Gastroesophageal sphincter (tissue), 4 donors: ENCODE results near the gene RSRC1. TPM values are rescaled to one million over a fixed set of nuclear protein-coding genes. Genes with fewer than 3 reads are reported as not detected.

Experiments
- ATAC-seq: fragments of 150-250 bp; one replicate; pipeline ENCODE4 v1.9.1; 2016; ENCODE audit warnings: mild to moderate bottlenecking, moderate library complexity
- H3K27ac ChIP-seq, 4 donors: fragments of 200-600 bp; sonication (generic) in 3 of 4; 1 replicate in 3 of 4; 2 replicates in 1 of 4; pipeline ENCODE4 v1.5.1; 2016 to 2019
- H3K27me3 ChIP-seq: fragments of 200-600 bp; sonication (generic); one replicate; pipeline ENCODE4 v1.5.1; 2019
- H3K36me3 ChIP-seq, 2 donors: fragments of 200-600 bp; sonication (generic); one replicate each; pipeline ENCODE4 v1.5.1; 2019; ENCODE audit warnings: control low read depth in 1 of 2
- H3K4me1 ChIP-seq, 3 donors: fragments of 200-600 bp; sonication (generic); 1 replicate in 2 of 3; 2 replicates in 1 of 3; pipeline ENCODE4 v1.5.1; 2016 to 2019; ENCODE audit warnings: control low read depth in 2 of 3
- H3K4me3 ChIP-seq, 2 donors: fragments of 200-600 bp; sonication (generic); one replicate each; pipeline ENCODE4 v1.5.1; 2019; ENCODE audit warnings: mild to moderate bottlenecking in 1 of 2, moderate library complexity in 1 of 2
- H3K9me3 ChIP-seq, 3 donors: fragments of 200-600 bp; sonication (generic); one replicate each; pipeline ENCODE4 v1.5.1; 2017 to 2019; ENCODE audit warnings: control low read depth in 2 of 3
- CTCF ChIP-seq, 4 experiments: fragments of 200-600 bp in 2 of 4; fragments of 450-650 bp in 2 of 4; sonication (generic) in 1 of 4; IDR thresholded peaks; one replicate each; pipeline ENCODE4 v1.5.1; 2017 to 2019; ENCODE audit warnings: antibody characterized with exemption in 4 of 4, mild to moderate bottlenecking in 2 of 4, moderate library complexity in 2 of 4
- EP300 ChIP-seq: sonication (generic); formaldehyde crosslinking; IDR thresholded peaks from one replicate; pipeline ENCODE4 v1.6.1; 2017; ENCODE audit warnings: antibody characterized with exemption, mild to moderate bottlenecking
- POLR2A ChIP-seq, 2 donors: fragments of 450-650 bp; IDR thresholded peaks; one replicate each; pipeline ENCODE4 v1.6.1; 2017; ENCODE audit warnings: antibody characterized with exemption in 2 of 2, mild to moderate bottlenecking in 2 of 2, moderate library complexity in 1 of 2
- POLR2AphosphoS5 ChIP-seq: sonication (generic); formaldehyde crosslinking; IDR thresholded peaks from one replicate; pipeline ENCODE4 v1.6.1; 2017; ENCODE audit warnings: antibody characterized with exemption
- WGBS, 2 donors: methylation state at CpG; one replicate each; pipeline ENCODE4 v1.1.5; 2018; ENCODE audit warnings: low coverage in 1 of 2; 5-methylcytosine and 5-hydroxymethylcytosine counted together
- total RNA-seq, 4 donors: library from RNA; depleted of rRNA; stranded (reverse); fragments of >200 nt; gene quantifications; one replicate each; pipeline ENCODE4 v1.1.0, GENCODE V29; 2016

Gene RSRC1
- total RNA-seq, 4 donors from 2014 or later, result 40.6 to 66.0 (median 43.9) TPM

GRCh38 chr3:158451405-158452055 lies 341.6 kb downstream of the RSRC1 start:
- Histone ChIP-seq H3K4me3 (no peak overlapping the region), H3K9me3 (no peaks in the 10 kb centered on the region), H3K27me3 (no peaks in the 10 kb centered on the region), H3K27ac (no peak overlapping the region), H3K36me3 (no peaks in the 10 kb centered on the region), H3K4me1 (no peaks in the 10 kb centered on the region)
- ATAC-seq, result no peak
- WGBS, 2 donors, result 80 to 95% methylated on average over 1 of the region's 1 CpG
- no peak for TF ChIP-seq POLR2A (IDR thresholded peaks at IDR 0.05)
- no peak for TF ChIP-seq POLR2AphosphoS5
- TF ChIP-seq CTCF (IDR thresholded peaks at IDR 0.05), result no peak
- TF ChIP-seq EP300, result no peak

DNA sequence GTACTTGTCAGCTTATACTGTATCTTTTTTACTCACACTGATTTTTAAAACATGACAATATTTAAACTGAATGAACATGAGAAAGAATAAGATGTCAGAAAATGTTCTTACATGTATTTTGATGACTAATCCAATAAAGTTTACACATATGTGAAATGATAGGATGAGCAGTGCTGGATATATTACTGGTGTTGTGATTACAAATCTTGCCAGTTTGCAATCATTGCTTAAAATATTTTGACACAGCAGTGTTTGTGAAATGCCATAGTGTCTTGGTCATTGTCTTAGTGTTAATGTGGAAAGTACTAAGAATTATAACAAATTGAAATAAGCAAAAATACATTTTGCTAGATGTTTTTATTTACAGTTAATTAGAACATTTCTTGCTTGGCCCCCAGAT lies 342.4 kb downstream of the RSRC1 start:
- Histone ChIP-seq H3K27me3 (no peaks in the 10 kb centered on the region), H3K36me3 (no peaks in the 10 kb centered on the region), H3K4me1 (no peaks in the 10 kb centered on the region), H3K4me3 (no peak overlapping the region), H3K27ac (no peak overlapping the region), H3K9me3 (no peaks in the 10 kb centered on the region)
- TF ChIP-seq POLR2A (IDR thresholded peaks at IDR 0.05) (no peak), EP300 (no peak), POLR2AphosphoS5 (no peak), CTCF (IDR thresholded peaks at IDR 0.05) (no peak)
- ATAC-seq, result no peak

DNA sequence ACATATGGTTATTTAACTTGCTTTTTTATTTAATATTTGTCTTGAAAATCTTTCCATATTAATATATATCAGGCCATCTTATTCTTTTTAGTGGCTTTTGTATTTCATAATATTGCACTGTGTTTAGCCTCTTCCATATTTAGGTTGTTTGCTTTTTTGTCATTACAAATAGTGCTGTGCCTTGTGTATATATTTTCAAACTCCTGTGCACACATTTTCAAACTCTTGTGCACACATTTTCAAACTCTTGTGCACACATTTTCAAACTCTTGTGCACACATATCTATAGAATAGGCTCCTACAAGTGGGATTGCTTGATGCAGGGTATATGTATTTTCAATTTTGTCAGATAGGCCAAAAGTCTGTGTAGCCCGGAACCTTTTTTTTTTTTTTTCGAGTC lies 343.1 kb downstream of the RSRC1 start:
- ATAC-seq, result no peak
- no peak overlapping the region for H3K27ac ChIP-seq
- TF ChIP-seq POLR2A (IDR thresholded peaks at IDR 0.05) (no peak), CTCF (IDR thresholded peaks at IDR 0.05) (no peak), POLR2AphosphoS5 (no peak), EP300 (no peak)

GRCh38 chr3:158453865-158454264 lies 344.0 kb downstream of the RSRC1 start:
- Histone ChIP-seq H3K4me3 (no peak overlapping the region), H3K27me3 (no peaks in the 10 kb centered on the region), H3K9me3 (no peaks in the 10 kb centered on the region), H3K4me1 (no peaks in the 10 kb centered on the region), H3K27ac (no peak overlapping the region), H3K36me3 (no peaks in the 10 kb centered on the region)
- TF ChIP-seq POLR2AphosphoS5 (no peak), CTCF (IDR thresholded peaks at IDR 0.05) (no peak), EP300 (no peak), POLR2A (IDR thresholded peaks at IDR 0.05) (no peak)
- ATAC-seq, result no peak

More for the DNA sequence above, 343.1 kb downstream of the RSRC1 start:
- no peaks in the 10 kb centered on the region for H3K9me3 ChIP-seq
- H3K4me3 ChIP-seq, result no peak overlapping the region
- 96% methylated on average over 2 of the region's 2 CpGs; no CpG with 5 or more reads in 1 of the 2 donors for WGBS, 2 donors
- H3K27me3 ChIP-seq, result no peaks in the 10 kb centered on the region
- no peaks in the 10 kb centered on the region for H3K36me3 ChIP-seq
- no peaks in the 10 kb centered on the region for H3K4me1 ChIP-seq

DNA sequence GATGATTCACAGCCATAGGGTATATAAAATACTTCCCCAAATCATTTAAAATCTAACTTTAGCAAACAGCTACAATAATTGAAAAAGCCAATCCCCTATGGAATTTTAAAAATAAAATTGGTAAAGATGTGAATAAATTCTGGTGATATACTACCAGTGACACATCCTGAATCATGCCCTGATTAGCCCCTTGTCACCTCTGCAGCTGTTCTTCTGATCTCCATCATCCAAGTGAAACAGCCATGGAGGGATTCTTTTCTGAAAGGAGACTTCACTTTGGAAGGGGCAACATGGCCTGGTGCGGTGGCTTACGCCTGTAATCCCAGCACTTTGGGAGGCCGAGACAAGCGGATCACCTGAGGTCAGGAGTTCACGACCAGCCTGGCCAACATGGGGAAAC lies 345.5 kb downstream of the RSRC1 start:
- H3K27me3 ChIP-seq, result no peaks in the 10 kb centered on the region
- H3K4me1 ChIP-seq, result no peaks in the 10 kb centered on the region
- TF ChIP-seq POLR2A (IDR thresholded peaks at IDR 0.05), result no peak
- TF ChIP-seq POLR2AphosphoS5, result no peak
- TF ChIP-seq EP300, result no peak
- no peak for TF ChIP-seq CTCF (IDR thresholded peaks at IDR 0.05)
- H3K27ac ChIP-seq, result no peak overlapping the region
- no peaks in the 10 kb centered on the region for H3K9me3 ChIP-seq
- WGBS, 2 donors, result 100% methylated on average over 3 of the region's 5 CpGs; no CpG with 5 or more reads in 1 of the 2 donors
- H3K36me3 ChIP-seq, result no peaks in the 10 kb centered on the region
- no peak for ATAC-seq
- no peak overlapping the region for H3K4me3 ChIP-seq
